ENCODE results near the gene CEP97.
"Not testable (repeated sequence)": the region's sequence is repeated elsewhere in the genome, so short reads cannot be mapped to it uniquely, and the experiment has no call there.

GRCh38 chr3:101777745-101778281 lies 53.4 kb downstream of the CEP97 start:
- TF ChIP-seq CTCF (IDR thresholded peaks at IDR 0.05); ZFX (IDR thresholded peaks at IDR 0.05; ENCODE audit: borderline replicate concordance): not testable (repeated sequence)
